Neural cell (in vitro differentiated cells): ENCODE measurements around the gene MTRFR. TPM values are rescaled to one million over a fixed set of nuclear protein-coding genes. Genes with fewer than 3 reads are reported as not detected.

ENCODE experiments used
- H2AFZ ChIP-seq: fragments of 200-600, 300-800 bp; sonication (generic), shearing (Covaris generic); 2 replicates; pipeline ENCODE4 v1.6.0; 2014; ENCODE audit warnings: low read depth, mild to moderate bottlenecking, antibody characterized with exemption, low read length, moderate library complexity
- H3F3A ChIP-seq: fragments of 200-600 bp; shearing (Covaris generic); 2 replicates; pipeline ENCODE4 v1.6.1; 2016; ENCODE audit warnings: mild to moderate bottlenecking, moderate library complexity, mixed read lengths, antibody characterized with exemption, low read length; ENCODE audit not compliant: insufficient read depth, poor library complexity, severe bottlenecking
- H3K27ac ChIP-seq: fragments of 200-600, 300-800 bp; sonication (generic), shearing (Covaris generic); 2 replicates; pipeline ENCODE4 v1.5.1; 2014; ENCODE audit warnings: mild to moderate bottlenecking, low read length, moderate library complexity
- H3K27me3 ChIP-seq: fragments of 300-800, 200-600 bp; sonication (generic), shearing (Covaris generic); 2 replicates; pipeline ENCODE4 v1.6.0; 2014; ENCODE audit warnings: mild to moderate bottlenecking, low read depth, low read length, moderate library complexity; ENCODE audit not compliant: insufficient read depth
- H3K36me3 ChIP-seq: fragments of 300-800, 200-600 bp; sonication (generic), shearing (Covaris generic); 2 replicates; pipeline ENCODE4 v1.5.1; 2014; ENCODE audit warnings: mild to moderate bottlenecking, antibody characterized with exemption, low read length, moderate library complexity; ENCODE audit not compliant: insufficient read depth
- H3K4me2 ChIP-seq: fragments of 300-800, 200-600 bp; sonication (generic), shearing (Covaris generic); 2 replicates; pipeline ENCODE4 v1.6.0; 2014; ENCODE audit warnings: mild to moderate bottlenecking, low read length
- H3K4me3 ChIP-seq: fragments of 300-800, 200-600 bp; sonication (generic), shearing (Covaris generic); 2 replicates; pipeline ENCODE4 v1.5.1; 2014; ENCODE audit warnings: mild to moderate bottlenecking, low read length, moderate library complexity
- H3K79me2 ChIP-seq: fragments of 200-600 bp; shearing (Covaris generic); replicated peaks from 2 replicates; pipeline ENCODE4 v1.6.0; 2014; ENCODE audit warnings: mild to moderate bottlenecking, low read length, moderate library complexity; ENCODE audit not compliant: insufficient read depth
- H3K9ac ChIP-seq: fragments of 300-800, 200-600 bp; sonication (generic), shearing (Covaris generic); 2 replicates; pipeline ENCODE4 v1.6.1; 2016; ENCODE audit warnings: mild to moderate bottlenecking, low read length, mixed read lengths
- H3K9me2 ChIP-seq: fragments of 200-600 bp; shearing (Covaris generic); 2 replicates; pipeline ENCODE4 v1.6.1; 2016; ENCODE audit warnings: mild to moderate bottlenecking, low read length, mixed read lengths; ENCODE audit not compliant: insufficient read depth
- H3K9me3 ChIP-seq: fragments of 200-600, 300-800 bp; sonication (generic), shearing (Covaris generic); 2 replicates; pipeline ENCODE4 v1.6.1; 2016; ENCODE audit warnings: mild to moderate bottlenecking, mixed run types, low read length, moderate library complexity, mixed read lengths
- H4K20me1 ChIP-seq: fragments of 200-600 bp; shearing (Covaris generic); 2 replicates; pipeline ENCODE4 v1.6.1; 2016; ENCODE audit warnings: mild to moderate bottlenecking, mixed run types; ENCODE audit not compliant: insufficient read depth
- CTCF ChIP-seq: fragments of 450-650 bp; IDR thresholded peaks from 2 replicates; pipeline ENCODE4 v1.5.1; 2014; ENCODE audit warnings: antibody characterized with exemption, mild to moderate bottlenecking, moderate library complexity; ENCODE audit not compliant: poor library complexity, severe bottlenecking
- EP300 ChIP-seq: fragments of 450-650 bp; conservative IDR thresholded peaks from 2 replicates; pipeline ENCODE4 v1.6.1; 2014; ENCODE audit warnings: antibody characterized with exemption, mild to moderate bottlenecking, moderate library complexity; ENCODE audit not compliant: poor library complexity, severe bottlenecking
- EZH2 ChIP-seq: fragments of 200-600, 300-800 bp; shearing (Covaris generic), sonication (generic); IDR thresholded peaks from 2 replicates; pipeline ENCODE4 v1.6.1; 2014; ENCODE audit warnings: antibody characterized with exemption, low read length, borderline replicate concordance, mild to moderate bottlenecking; ENCODE audit not compliant: insufficient read depth, poor library complexity, severe bottlenecking
- MXI1 ChIP-seq: fragments of 450-650 bp; conservative IDR thresholded peaks from 2 replicates; pipeline ENCODE4 v1.6.1; 2014; ENCODE audit warnings: antibody characterized with exemption, mild to moderate bottlenecking; ENCODE audit not compliant: poor library complexity, severe bottlenecking
- POLR2AphosphoS5 ChIP-seq: IDR thresholded peaks from 2 replicates; pipeline ENCODE4 v1.6.1; 2012
- RAD21 ChIP-seq: fragments of 450-650 bp; conservative IDR thresholded peaks from 2 replicates; pipeline ENCODE4 v1.6.1; 2014; ENCODE audit warnings: antibody characterized with exemption, mild to moderate bottlenecking, moderate library complexity
- REST ChIP-seq: IDR thresholded peaks from 2 replicates; pipeline ENCODE4 v1.6.1; 2012; ENCODE audit warnings: borderline replicate concordance
- SMC3 ChIP-seq: fragments of 450-650 bp; conservative IDR thresholded peaks from 2 replicates; pipeline ENCODE4 v1.6.1; 2014; ENCODE audit warnings: antibody characterized with exemption, mild to moderate bottlenecking, moderate library complexity; ENCODE audit not compliant: poor library complexity
- TAF1 ChIP-seq: IDR thresholded peaks from 2 replicates; pipeline ENCODE4 v1.6.1; 2012; ENCODE audit warnings: low read depth
- polyA plus RNA-seq: library from polyadenylated mRNA; depleted of rRNA; stranded (reverse); fragments of >200 nt; gene quantifications from 2 replicates; pipeline ENCODE4 v1.2.3, GENCODE V29; 2014

Gene MTRFR
- polyA plus RNA-seq, 1 donor from 2014 or later: 30.0 TPM

DNA sequence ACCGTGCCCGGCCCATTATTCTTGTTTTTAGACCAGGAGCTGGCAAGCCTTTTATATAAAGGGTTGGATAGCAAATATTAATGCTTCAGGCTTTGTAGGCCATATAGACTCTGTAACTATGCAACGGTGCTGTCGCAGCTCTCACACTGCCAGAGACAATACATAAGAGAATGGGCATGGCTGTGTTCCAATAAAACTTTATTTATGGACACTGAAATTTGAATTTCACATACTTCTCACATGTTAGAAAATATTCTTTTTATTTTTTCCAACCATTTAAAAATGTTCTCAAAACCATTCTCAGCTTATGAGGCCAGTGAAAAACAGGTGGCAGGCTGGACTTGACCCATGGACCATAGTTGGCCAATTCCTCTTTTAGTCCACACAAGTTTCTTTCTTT is 51.4 kb downstream of the MTRFR start:
- Histone ChIP-seq H3K36me3 (no peaks in the 10 kb centered on the region), H4K20me1 (no peaks in the 10 kb centered on the region), H3K79me2 (no peaks in the 10 kb centered on the region), H3K4me2 (no peak overlapping the region), H2AFZ (no peak overlapping the region), H3K9me2 (no peaks in the 10 kb centered on the region), H3K9ac (no peak overlapping the region), H3K27ac (no peak overlapping the region), H3K9me3 (no peaks in the 10 kb centered on the region), H3K4me3 (no peak overlapping the region), H3F3A (no peaks in the 10 kb centered on the region), H3K27me3 (no peaks in the 10 kb centered on the region)
- no peak for TF ChIP-seq MXI1
- TF ChIP-seq RAD21: no peak
- TF ChIP-seq CTCF: no peak
- no peak for TF ChIP-seq POLR2AphosphoS5
- no peak for TF ChIP-seq EP300
- no peak for TF ChIP-seq EZH2
- TF ChIP-seq REST: no peak
- no peak for TF ChIP-seq SMC3
- TF ChIP-seq TAF1: no peak

DNA sequence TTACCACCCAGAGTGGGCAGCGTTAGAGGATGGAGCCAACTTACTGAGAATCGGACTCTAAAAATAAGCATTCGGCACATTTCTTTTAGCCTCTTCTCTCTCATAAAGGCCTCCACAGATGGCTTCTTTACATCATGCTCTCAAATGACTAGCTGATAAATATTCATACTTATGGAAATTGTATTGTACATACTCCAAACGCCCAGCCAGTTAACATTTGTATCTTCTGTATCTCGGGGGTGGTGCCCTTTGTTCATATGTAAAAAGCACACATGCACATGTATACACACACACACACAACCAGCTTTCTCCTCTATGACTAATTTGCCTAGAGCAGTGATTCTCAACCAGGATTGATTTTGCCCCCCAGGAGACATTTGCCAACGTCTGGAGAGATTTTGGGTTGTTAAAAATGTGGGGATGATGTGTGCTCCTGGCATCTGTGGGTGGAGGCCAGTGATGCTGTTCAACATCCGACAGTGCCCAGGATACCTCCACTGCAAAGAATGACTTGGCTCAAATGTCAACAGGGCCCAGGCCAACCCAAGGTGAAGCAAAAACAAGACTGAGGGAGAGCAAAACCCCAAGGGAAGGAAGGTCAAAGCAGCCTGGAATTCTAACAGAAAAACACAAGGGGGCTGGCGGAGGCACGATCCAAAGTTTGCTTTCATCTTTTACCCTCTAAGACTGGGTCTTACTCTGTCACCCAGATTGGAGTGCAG is 53.6 kb downstream of the MTRFR start:
- Histone ChIP-seq H3K9ac (no peak overlapping the region), H2AFZ (no peak overlapping the region), H3K9me3 (no peaks in the 10 kb centered on the region), H3K36me3 (no peaks in the 10 kb centered on the region), H4K20me1 (no peaks in the 10 kb centered on the region), H3F3A (no peaks in the 10 kb centered on the region), H3K27ac (peak overlapping the region; percentile 23), H3K9me2 (no peaks in the 10 kb centered on the region), H3K4me2 (no peak overlapping the region), H3K27me3 (no peaks in the 10 kb centered on the region), H3K79me2 (no peaks in the 10 kb centered on the region), H3K4me3 (no peak overlapping the region)
- no peak for TF ChIP-seq POLR2AphosphoS5
- TF ChIP-seq SMC3: no peak
- TF ChIP-seq CTCF: no peak
- no peak for TF ChIP-seq EZH2
- no peak for TF ChIP-seq TAF1
- TF ChIP-seq EP300: no peak
- TF ChIP-seq MXI1: no peak
